ENCODE results near the gene TMF1.

DNA sequence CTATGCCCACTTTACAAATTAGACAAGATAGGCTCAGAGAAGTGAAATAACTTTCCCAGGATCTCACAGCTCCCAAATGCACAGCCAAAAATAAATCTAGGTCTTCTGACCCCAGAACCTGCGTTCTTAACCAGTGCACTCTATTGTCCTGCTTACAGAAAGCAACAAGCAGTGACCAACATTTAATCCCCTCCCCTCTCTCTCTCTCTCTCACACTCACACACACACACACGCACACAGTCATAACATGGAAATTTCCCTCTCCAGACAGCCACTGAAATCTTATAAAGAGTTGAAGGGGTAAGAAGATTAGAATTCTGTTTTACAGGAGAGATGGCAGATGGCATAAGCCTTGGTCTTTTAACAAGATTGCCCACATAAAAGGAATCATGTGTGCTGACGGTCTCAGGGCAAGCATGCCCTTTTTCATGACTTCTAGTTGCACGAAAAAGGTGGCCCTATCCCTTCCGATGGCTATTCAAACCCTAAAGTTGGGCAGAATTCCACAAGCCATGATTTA is 68.1 kb downstream of the TMF1 start:
- no peak for TF ChIP-seq GATA3 (IDR thresholded peaks at IDR 0.05; ENCODE audit: low read depth, low read length)
- TF ChIP-seq GATA2 (IDR thresholded peaks at IDR 0.05; ENCODE audit: low read depth, low read length): no peak
